Right lobe of liver (tissue), 4 donors: ENCODE data around the gene GATAD2B.

Source experiments
- CTCF ChIP-seq, 4 donors: fragments of 200-600 bp in 3 of 4; fragments of 450-650 bp in 1 of 4; IDR thresholded peaks; one replicate each; pipeline versions ENCODE4 v1.5.1 to v1.8.0; 2016 to 2022; ENCODE audit warnings: antibody characterized with exemption in 4 of 4, mild to moderate bottlenecking in 2 of 4
- POLR2A ChIP-seq: fragments of 450-650 bp; IDR thresholded peaks from one replicate; pipeline ENCODE4 v1.6.1; 2017; ENCODE audit warnings: antibody characterized with exemption, mild to moderate bottlenecking
- donor health status: DM: no; HTN: no; CAD: no.
- donor health status: DM: no; HTN: no; CAD: no.
- donor health status: DM: no; HTN: yes; CAD: no.

GRCh38 chr1:153841463-153841994, 81.2 kb downstream of the GATAD2B start:
- no peak for TF ChIP-seq CTCF (IDR thresholded peaks at IDR 0.05)
- TF ChIP-seq POLR2A, result no peak
